WTC11 (cell line): ENCODE data around the gene CCDC30.

Experiments used
- IRF2 ChIP-seq: sonication (generic); formaldehyde crosslinking; IDR thresholded peaks from 2 replicates; pipeline ENCODE4 v1.8.0; 2022; ENCODE audit warnings: low read depth, missing genetic modification reagents, borderline replicate concordance
- KAT7 ChIP-seq: sonication (generic); formaldehyde crosslinking; IDR thresholded peaks from 2 replicates; pipeline ENCODE4 v1.8.1; 2023; ENCODE audit warnings: missing genetic modification reagents, mild to moderate bottlenecking, borderline replicate concordance
- TP53 ChIP-seq: sonication (generic); formaldehyde crosslinking; IDR thresholded peaks from 2 replicates; pipeline ENCODE4 v1.8.1; 2023; ENCODE audit warnings: mild to moderate bottlenecking, missing genetic modification reagents
- TF ChIP-seq, protein P1 (sequence below): fragments of 200-600 bp; IDR thresholded peaks from 2 replicates; pipeline ENCODE4 v1.8.0; 2022; ENCODE audit warnings: antibody characterized with exemption
- TF ChIP-seq, protein P2 (sequence below): sonication (generic); formaldehyde crosslinking; IDR thresholded peaks from 2 replicates; pipeline ENCODE4 v1.8.1; 2022; ENCODE audit warnings: low read depth, mild to moderate bottlenecking, moderate library complexity, missing genetic modification reagents, borderline replicate concordance
- TF ChIP-seq, protein P3 (sequence below): sonication (generic); formaldehyde crosslinking; IDR thresholded peaks from 2 replicates; pipeline ENCODE4 v1.8.0; 2022; ENCODE audit warnings: mild to moderate bottlenecking, missing genetic modification reagents

DNA sequence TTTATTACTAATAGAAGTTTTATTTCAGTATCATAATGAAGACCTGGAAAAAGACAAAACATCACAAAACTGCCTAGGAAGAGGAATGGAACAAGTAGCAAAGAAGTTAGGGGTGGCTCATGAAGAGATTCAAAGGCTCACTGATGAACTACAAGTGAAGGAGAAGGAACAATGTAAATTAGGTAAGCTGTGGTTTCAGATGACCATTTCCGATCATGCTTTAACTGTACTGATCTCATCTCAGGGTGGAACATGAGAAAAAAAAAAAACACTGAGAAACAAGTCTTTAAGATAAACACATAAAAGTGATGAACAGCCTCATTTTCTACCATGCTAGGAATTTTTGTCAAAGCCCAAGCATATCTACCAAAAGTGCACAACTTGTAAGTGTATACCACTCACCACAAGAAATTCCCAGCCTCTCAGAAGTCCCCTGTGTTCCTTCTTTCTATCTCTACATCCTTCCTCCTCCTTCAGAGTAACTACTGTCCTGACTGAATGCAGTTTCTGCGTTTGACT lies 19.6 kb downstream of the CCDC30 start:
- TF ChIP-seq TP53 (CRISPR knock-in tag) = no peak
- TF ChIP-seq, protein P1, sequence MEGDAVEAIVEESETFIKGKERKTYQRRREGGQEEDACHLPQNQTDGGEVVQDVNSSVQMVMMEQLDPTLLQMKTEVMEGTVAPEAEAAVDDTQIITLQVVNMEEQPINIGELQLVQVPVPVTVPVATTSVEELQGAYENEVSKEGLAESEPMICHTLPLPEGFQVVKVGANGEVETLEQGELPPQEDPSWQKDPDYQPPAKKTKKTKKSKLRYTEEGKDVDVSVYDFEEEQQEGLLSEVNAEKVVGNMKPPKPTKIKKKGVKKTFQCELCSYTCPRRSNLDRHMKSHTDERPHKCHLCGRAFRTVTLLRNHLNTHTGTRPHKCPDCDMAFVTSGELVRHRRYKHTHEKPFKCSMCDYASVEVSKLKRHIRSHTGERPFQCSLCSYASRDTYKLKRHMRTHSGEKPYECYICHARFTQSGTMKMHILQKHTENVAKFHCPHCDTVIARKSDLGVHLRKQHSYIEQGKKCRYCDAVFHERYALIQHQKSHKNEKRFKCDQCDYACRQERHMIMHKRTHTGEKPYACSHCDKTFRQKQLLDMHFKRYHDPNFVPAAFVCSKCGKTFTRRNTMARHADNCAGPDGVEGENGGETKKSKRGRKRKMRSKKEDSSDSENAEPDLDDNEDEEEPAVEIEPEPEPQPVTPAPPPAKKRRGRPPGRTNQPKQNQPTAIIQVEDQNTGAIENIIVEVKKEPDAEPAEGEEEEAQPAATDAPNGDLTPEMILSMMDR = no peak
- TF ChIP-seq, protein P2, sequence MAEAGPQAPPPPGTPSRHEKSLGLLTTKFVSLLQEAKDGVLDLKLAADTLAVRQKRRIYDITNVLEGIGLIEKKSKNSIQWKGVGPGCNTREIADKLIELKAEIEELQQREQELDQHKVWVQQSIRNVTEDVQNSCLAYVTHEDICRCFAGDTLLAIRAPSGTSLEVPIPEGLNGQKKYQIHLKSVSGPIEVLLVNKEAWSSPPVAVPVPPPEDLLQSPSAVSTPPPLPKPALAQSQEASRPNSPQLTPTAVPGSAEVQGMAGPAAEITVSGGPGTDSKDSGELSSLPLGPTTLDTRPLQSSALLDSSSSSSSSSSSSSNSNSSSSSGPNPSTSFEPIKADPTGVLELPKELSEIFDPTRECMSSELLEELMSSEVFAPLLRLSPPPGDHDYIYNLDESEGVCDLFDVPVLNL (CRISPR knock-in tag) = no peak
- TF ChIP-seq, protein P3, sequence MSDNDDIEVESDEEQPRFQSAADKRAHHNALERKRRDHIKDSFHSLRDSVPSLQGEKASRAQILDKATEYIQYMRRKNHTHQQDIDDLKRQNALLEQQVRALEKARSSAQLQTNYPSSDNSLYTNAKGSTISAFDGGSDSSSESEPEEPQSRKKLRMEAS = no peak
- TF ChIP-seq IRF2 (CRISPR knock-in tag) = no peak
- TF ChIP-seq KAT7 = no peak
